ENCODE data around the gene CCDC141.

The CCDC141 gene

GRCh38 chr2:178845566-178846457 lies 204.1 kb downstream of the CCDC141 start:
- DNase-seq (ENCODE audit: low read depth, low spot score), result no peak
- no peak overlapping the region for H3K27ac ChIP-seq

- no peak overlapping the region for H3K27ac ChIP-seq
Observed at GRCh38 chr2:178844701-178845100, 205.2 kb downstream of the CCDC141 start.

GRCh38 chr2:178844269-178844668 lies 205.7 kb downstream of the CCDC141 start:
- no peak for DNase-seq (ENCODE audit: low read depth, low spot score)
- no peak overlapping the region for H3K27ac ChIP-seq

More at GRCh38 chr2:178844701-178845100, 205.2 kb downstream of the CCDC141 start:
- DNase-seq (ENCODE audit: low read depth, low spot score), result no peak

GRCh38 chr2:178843697-178844096 lies 206.2 kb downstream of the CCDC141 start:
- DNase-seq (ENCODE audit: low read depth, low spot score), result no peak
- H3K27ac ChIP-seq, result no peak overlapping the region

- no peak for DNase-seq (ENCODE audit: low read depth, low spot score)
- no peak overlapping the region for H3K27ac ChIP-seq
Observed at GRCh38 chr2:178836807-178837206, 213.1 kb downstream of the CCDC141 start.

GRCh38 chr2:178834086-178834485 lies 215.9 kb downstream of the CCDC141 start:
- no peak overlapping the region for H3K27ac ChIP-seq
- DNase-seq (ENCODE audit: low read depth, low spot score), result no peak

- DNase-seq (ENCODE audit: low read depth, low spot score), result no peak
- no peak overlapping the region for H3K27ac ChIP-seq
Observed at GRCh38 chr2:178833382-178833781, 216.6 kb downstream of the CCDC141 start.

GRCh38 chr2:178830451-178830850 lies 219.5 kb downstream of the CCDC141 start:
- no peak for DNase-seq (ENCODE audit: low read depth, low spot score)

GRCh38 chr2:178829981-178830380 lies 220.0 kb downstream of the CCDC141 start:
- DNase-seq (ENCODE audit: low read depth, low spot score), result no peak
- H3K27ac ChIP-seq, result no peak overlapping the region

More at GRCh38 chr2:178830451-178830850, 219.5 kb downstream of the CCDC141 start:
- no peak overlapping the region for H3K27ac ChIP-seq

GRCh38 chr2:178829299-178829960 lies 220.5 kb downstream of the CCDC141 start:
- H3K27ac ChIP-seq, result no peak overlapping the region
- no peak for DNase-seq (ENCODE audit: low read depth, low spot score)

- no peak for DNase-seq (ENCODE audit: low read depth, low spot score)
Observed at GRCh38 chr2:178828486-178828881, 221.5 kb downstream of the CCDC141 start.

GRCh38 chr2:178827739-178828485 lies 222.0 kb downstream of the CCDC141 start:
- no peak overlapping the region for H3K27ac ChIP-seq

More at GRCh38 chr2:178828486-178828881, 221.5 kb downstream of the CCDC141 start:
- no peak overlapping the region for H3K27ac ChIP-seq

GRCh38 chr2:178827111-178827510 lies 222.8 kb downstream of the CCDC141 start:
- no peak overlapping the region for H3K27ac ChIP-seq
- no peak for DNase-seq (ENCODE audit: low read depth, low spot score)

More at GRCh38 chr2:178827739-178828485, 222.0 kb downstream of the CCDC141 start:
- DNase-seq (ENCODE audit: low read depth, low spot score), result no peak

GRCh38 chr2:178825183-178825582 lies 224.8 kb downstream of the CCDC141 start:
- DNase-seq (ENCODE audit: low read depth, low spot score), result no peak

GRCh38 chr2:178824181-178824580 lies 225.8 kb downstream of the CCDC141 start:
- no peak for DNase-seq (ENCODE audit: low read depth, low spot score)

More at GRCh38 chr2:178825183-178825582, 224.8 kb downstream of the CCDC141 start:
- no peak overlapping the region for H3K27ac ChIP-seq

GRCh38 chr2:178819992-178820391 lies 229.9 kb downstream of the CCDC141 start:
- no peak overlapping the region for H3K27ac ChIP-seq
- DNase-seq (ENCODE audit: low read depth, low spot score), result no peak

More at GRCh38 chr2:178824181-178824580, 225.8 kb downstream of the CCDC141 start:
- no peak overlapping the region for H3K27ac ChIP-seq

- H3K27ac ChIP-seq, result no peak overlapping the region
Observed at GRCh38 chr2:178819147-178819875, 230.6 kb downstream of the CCDC141 start.

GRCh38 chr2:178811901-178812300 lies 238.0 kb downstream of the CCDC141 start:
- H3K27ac ChIP-seq, result no peak overlapping the region
- DNase-seq (ENCODE audit: low read depth, low spot score), result no peak

More at GRCh38 chr2:178819147-178819875, 230.6 kb downstream of the CCDC141 start:
- no peak for DNase-seq (ENCODE audit: low read depth, low spot score)

GRCh38 chr2:178811045-178811444 lies 238.9 kb downstream of the CCDC141 start:
- H3K27ac ChIP-seq, result no peak overlapping the region

GRCh38 chr2:178810422-178810821 lies 239.5 kb downstream of the CCDC141 start:
- H3K27ac ChIP-seq, result no peak overlapping the region
- DNase-seq (ENCODE audit: low read depth, low spot score), result no peak

More at GRCh38 chr2:178811045-178811444, 238.9 kb downstream of the CCDC141 start:
- no peak for DNase-seq (ENCODE audit: low read depth, low spot score)

All from epithelial cell of prostate (primary cell).